H9 (cell line): Measurements from ENCODE around the gene CCL26. TPM values are rescaled to one million over a fixed set of nuclear protein-coding genes. Genes with fewer than 3 reads are reported as not detected.

ENCODE experiments used
- DNase-seq: peaks from one replicate; pipeline ENCODE4 v3.0.0-alpha.2; 2017
- H2AFZ ChIP-seq: one replicate; pipeline ENCODE4 v1.6.1; 2013; ENCODE audit warnings: mild to moderate bottlenecking, low read length, control low read depth, moderate library complexity
- H2AK5ac ChIP-seq: 2 replicates; pipeline ENCODE4 v1.6.1; 2013; ENCODE audit warnings: low read length, control low read depth, mixed read lengths; ENCODE audit not compliant: insufficient read length
- H2BK120ac ChIP-seq: one replicate; pipeline ENCODE4 v1.6.1; 2013; ENCODE audit warnings: low read depth, mild to moderate bottlenecking, low read length, control low read depth, inconsistent platforms; ENCODE audit not compliant: poor library complexity, severe bottlenecking
- H2BK12ac ChIP-seq: 2 replicates; pipeline ENCODE4 v1.6.1; 2013; ENCODE audit warnings: low read length, control low read depth, mixed read lengths, low read depth; ENCODE audit not compliant: insufficient read length
- H2BK15ac ChIP-seq: 2 replicates; pipeline ENCODE4 v1.6.1; 2013; ENCODE audit warnings: low read depth, low read length, control low read depth
- H2BK20ac ChIP-seq: one replicate; pipeline ENCODE4 v1.6.1; 2013; ENCODE audit warnings: low read depth, mild to moderate bottlenecking, low read length, control low read depth, inconsistent platforms; ENCODE audit not compliant: poor library complexity, severe bottlenecking
- H2BK5ac ChIP-seq: 2 replicates; pipeline ENCODE4 v1.6.1; 2013; ENCODE audit warnings: low read length, control low read depth, mixed read lengths; ENCODE audit not compliant: insufficient read length
- H3K14ac ChIP-seq: 2 replicates; pipeline ENCODE4 v1.6.1; 2013; ENCODE audit warnings: low read length, control low read depth; ENCODE audit not compliant: insufficient read depth
- H3K18ac ChIP-seq: 2 replicates; pipeline ENCODE4 v1.6.1; 2013; ENCODE audit warnings: low read depth, mild to moderate bottlenecking, mixed read lengths, low read length, control low read depth; ENCODE audit not compliant: insufficient read length
- H3K23ac ChIP-seq: 2 replicates; pipeline ENCODE4 v1.6.1; 2013; ENCODE audit warnings: low read length, control low read depth, mixed read lengths, low read depth; ENCODE audit not compliant: insufficient read length
- H3K23me2 ChIP-seq: 2 replicates; pipeline ENCODE4 v1.6.1; 2013; ENCODE audit warnings: low read depth, mild to moderate bottlenecking, mixed read lengths, low read length, control low read depth; ENCODE audit not compliant: insufficient read length, poor library complexity, severe bottlenecking
- H3K27ac ChIP-seq: 2 replicates; pipeline ENCODE4 v1.5.1; 2013; ENCODE audit warnings: low read length, control low read depth, mixed read lengths, low read depth; ENCODE audit not compliant: insufficient read length
- H3K27me3 ChIP-seq: 2 replicates; pipeline ENCODE4 v1.6.1; 2013; ENCODE audit warnings: low read length, control low read depth, inconsistent platforms; ENCODE audit not compliant: insufficient read depth
- H3K4ac ChIP-seq: 2 replicates; pipeline ENCODE4 v1.6.1; 2013; ENCODE audit warnings: low read depth, mild to moderate bottlenecking, control low read depth, inconsistent platforms, low read length, moderate library complexity
- H3K4me1 ChIP-seq: 2 replicates; pipeline ENCODE4 v1.6.1; 2013; ENCODE audit warnings: low read length, control low read depth, inconsistent platforms; ENCODE audit not compliant: insufficient read depth
- H3K4me2 ChIP-seq: 2 replicates; pipeline ENCODE4 v1.6.1; 2013; ENCODE audit warnings: low read length, control low read depth, mixed read lengths; ENCODE audit not compliant: insufficient read length, insufficient read depth
- H3K56ac ChIP-seq: 2 replicates; pipeline ENCODE4 v1.6.1; 2013; ENCODE audit warnings: low read depth, mild to moderate bottlenecking, mixed read lengths, low read length, control low read depth; ENCODE audit not compliant: insufficient read length
- H3K79me1 ChIP-seq: 2 replicates; pipeline ENCODE4 v1.6.1; 2013; ENCODE audit warnings: low read depth, mild to moderate bottlenecking, moderate library complexity, low read length, control low read depth, inconsistent platforms; ENCODE audit not compliant: insufficient read depth, poor library complexity, severe bottlenecking
- H3K79me2 ChIP-seq: 2 replicates; pipeline ENCODE4 v1.6.1; 2013; ENCODE audit warnings: low read length, control low read depth, inconsistent platforms; ENCODE audit not compliant: insufficient read depth
- H3K9ac ChIP-seq: 2 replicates; pipeline ENCODE4 v1.6.1; 2013; ENCODE audit warnings: low read length, control low read depth, mixed read lengths; ENCODE audit not compliant: insufficient read length; ENCODE audit errors: extremely low read depth
- H3K9me3 ChIP-seq: one replicate; pipeline ENCODE4 v1.6.1; 2013; ENCODE audit warnings: low read depth, low read length, inconsistent platforms; ENCODE audit not compliant: control insufficient read depth
- H3T11ph ChIP-seq: one replicate; pipeline ENCODE4 v1.6.1; 2013; ENCODE audit warnings: mild to moderate bottlenecking, low read length, control low read depth, inconsistent platforms
- H4K20me1 ChIP-seq: one replicate; pipeline ENCODE4 v1.6.1; 2013; ENCODE audit not compliant: control insufficient read depth, insufficient read length, insufficient read depth
- H4K5ac ChIP-seq: 2 replicates; pipeline ENCODE4 v1.6.1; 2013; ENCODE audit warnings: low read depth, mild to moderate bottlenecking, mixed read lengths, low read length, control low read depth; ENCODE audit not compliant: insufficient read length
- H4K8ac ChIP-seq: replicated peaks from 2 replicates; pipeline ENCODE4 v1.6.1; 2013; ENCODE audit warnings: low read length, control low read depth, mixed read lengths, low read depth; ENCODE audit not compliant: insufficient read length
- H4K91ac ChIP-seq: 2 replicates; pipeline ENCODE4 v1.6.1; 2013; ENCODE audit warnings: low read depth, mild to moderate bottlenecking, moderate library complexity, mixed read lengths, low read length, control low read depth; ENCODE audit not compliant: insufficient read length
- H3K27ac Mint-ChIP-seq, 3 experiments: 2 replicates in 2 of 3; 3 replicates in 1 of 3; pipeline ENCODE4 v1.8.0; 2020 to 2021; ENCODE audit warnings: mixed read lengths in 3 of 3, mild to moderate bottlenecking in 1 of 3, moderate library complexity in 1 of 3
- H3K27me3 Mint-ChIP-seq: 2 replicates; pipeline ENCODE4 v1.8.0; 2021; ENCODE audit warnings: low read depth, mild to moderate bottlenecking, moderate library complexity, mixed read lengths
- H3K36me3 Mint-ChIP-seq, 3 experiments: 2 replicates in 2 of 3; 3 replicates in 1 of 3; pipeline ENCODE4 v1.8.0; 2020 to 2021; ENCODE audit warnings: low read depth in 3 of 3, mixed read lengths in 3 of 3; ENCODE audit not compliant: insufficient read depth in 1 of 3
- H3K4me1 Mint-ChIP-seq, 2 experiments: 2 replicates each; pipeline ENCODE4 v1.8.0; 2020; ENCODE audit warnings: mixed read lengths in 2 of 2
- H3K4me3 Mint-ChIP-seq, 2 experiments: 2 replicates in 1 of 2; 3 replicates in 1 of 2; pipeline ENCODE4 v1.8.0; 2020 to 2021; ENCODE audit warnings: mild to moderate bottlenecking in 2 of 2, mixed read lengths in 2 of 2, moderate library complexity in 1 of 2
- H3K9me3 Mint-ChIP-seq, 2 experiments: 2 replicates in 1 of 2; 3 replicates in 1 of 2; pipeline ENCODE4 v1.8.0; 2020; ENCODE audit warnings: mild to moderate bottlenecking in 2 of 2, mixed read lengths in 2 of 2, moderate library complexity in 1 of 2
- CTCF ChIP-seq: fragments of 200-600 bp; sonication (generic); conservative IDR thresholded peaks from 3 replicates; pipeline ENCODE4 v1.8.0; 2021; ENCODE audit warnings: antibody characterized with exemption, mild to moderate bottlenecking
- WGBS: extraction: QIAGEN DNeasy Blood & Tissue Kit; methylation state at CpG from one replicate; pipeline ENCODE4 v1.1.7; 2013; ENCODE audit warnings: missing lambda C conversion rate, low lambda C conversion rate, mixed read lengths; ENCODE audit not compliant: insufficient read length; ENCODE audit errors: extremely low coverage; 5-methylcytosine and 5-hydroxymethylcytosine counted together
- total RNA-seq: library from RNA; stranded (reverse); gene quantifications from 2 replicates; pipeline ENCODE4 v1.2.1, GENCODE V29; 2021

Gene CCL26
- total RNA-seq, 1 experiment from 2014 or later = 9.3 TPM

GRCh38 chr7:75738604-75738974 is 33.4 kb downstream of the CCL26 start, which contains the start of gene HIP1:
Gene HIP1 (minus strand): TSS chr7:75738941. CDS start chr7:75738920, 21 bp downstream.
- no CpG with 5 or more reads among the region's 30 CpGs for WGBS
- Mint-ChIP-seq H3K36me3 (no peaks in the 10 kb centered on the region), H3K27me3 (peaks cover 17% of the 10 kb centered on the region), H3K4me3 (peak within 1 kb of the TSS; percentile 87 to 96), H3K4me1 (peaks cover 30 to 42% of the 10 kb centered on the region in 2 experiments), H3K27ac (peak within 1 kb of the TSS; percentile 92 to 98 (median 94); a peak in 4 of 7 replicates), H3K9me3 (no peaks in the 10 kb centered on the region; a peak in 1 of 5 replicates)
- peaks cover 11% of the 10 kb centered on the region for H3K23me2 ChIP-seq
- peaks cover 9% of the 10 kb centered on the region for H3K4me1 ChIP-seq
- no peak for DNase-seq
- H2BK120ac ChIP-seq = no peak within 1 kb of the TSS
- H2BK5ac ChIP-seq = no peak within 1 kb of the TSS
- H4K91ac ChIP-seq = no peak within 1 kb of the TSS
- H3K9ac ChIP-seq = peak within 1 kb of the TSS; percentile 24
- H4K5ac ChIP-seq = no peak within 1 kb of the TSS
- no peak within 1 kb of the TSS for H2BK15ac ChIP-seq
- no peak within 1 kb of the TSS for H3K18ac ChIP-seq
- H2BK20ac ChIP-seq = no peak within 1 kb of the TSS
- no peak within 1 kb of the TSS for H3K27ac ChIP-seq
- no peaks in the 10 kb centered on the region for H3K79me1 ChIP-seq
- H4K8ac ChIP-seq = no peak within 1 kb of the TSS
- no peaks in the 10 kb centered on the region for H3K79me2 ChIP-seq
- H3K14ac ChIP-seq = peak within 1 kb of the TSS; percentile 1; the same call in 1 of the 2 replicates
- no peak within 1 kb of the TSS for H3K23ac ChIP-seq
- no peak for TF ChIP-seq CTCF
- H3K4ac ChIP-seq = no peak within 1 kb of the TSS
- no peaks in the 10 kb centered on the region; the same call in 1 of the 2 replicates for H3K27me3 ChIP-seq
- peak within 1 kb of the TSS; percentile 57 for H3K4me2 ChIP-seq
- H4K20me1 ChIP-seq = no peaks in the 10 kb centered on the region
- no peaks in the 10 kb centered on the region for H3K9me3 ChIP-seq
- H2BK12ac ChIP-seq = no peak within 1 kb of the TSS
- H3K56ac ChIP-seq = no peak within 1 kb of the TSS
- H3T11ph ChIP-seq = no peak within 1 kb of the TSS
- H2AK5ac ChIP-seq = no peak within 1 kb of the TSS
- no peak within 1 kb of the TSS for H2AFZ ChIP-seq
